CD4-positive, alpha-beta T cell treated with Interleukin-2 at 100 ng/mL for 4 hours (primary cell): Measurements from ENCODE around the gene DYSF.

Source experiments
- DNase-seq: peaks from one replicate; pipeline ENCODE4 v3.0.0-alpha.2; 2020; ENCODE audit warnings: low spot score

Gene DYSF

DNA sequence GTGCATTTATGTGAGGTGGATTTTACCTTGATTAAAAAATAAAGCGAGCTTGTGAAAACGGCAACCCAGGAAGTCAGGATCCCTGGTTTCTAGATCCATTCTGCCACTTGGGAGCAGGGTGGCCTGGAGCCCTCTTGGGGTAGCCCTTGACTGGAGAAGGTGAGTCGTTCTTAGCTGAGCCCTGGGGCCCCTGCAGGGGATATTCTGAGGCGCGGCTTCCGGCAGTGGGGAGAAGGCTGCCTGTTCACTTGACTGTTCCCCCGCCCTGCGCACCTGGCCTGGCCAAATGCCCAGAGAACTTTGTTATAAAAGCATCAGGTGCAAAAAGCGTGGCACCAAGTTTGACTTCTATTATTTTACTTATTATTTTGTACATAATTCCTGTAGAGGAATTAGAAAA is 221.9 kb downstream of the DYSF start:
- DNase-seq: no peak

DNA sequence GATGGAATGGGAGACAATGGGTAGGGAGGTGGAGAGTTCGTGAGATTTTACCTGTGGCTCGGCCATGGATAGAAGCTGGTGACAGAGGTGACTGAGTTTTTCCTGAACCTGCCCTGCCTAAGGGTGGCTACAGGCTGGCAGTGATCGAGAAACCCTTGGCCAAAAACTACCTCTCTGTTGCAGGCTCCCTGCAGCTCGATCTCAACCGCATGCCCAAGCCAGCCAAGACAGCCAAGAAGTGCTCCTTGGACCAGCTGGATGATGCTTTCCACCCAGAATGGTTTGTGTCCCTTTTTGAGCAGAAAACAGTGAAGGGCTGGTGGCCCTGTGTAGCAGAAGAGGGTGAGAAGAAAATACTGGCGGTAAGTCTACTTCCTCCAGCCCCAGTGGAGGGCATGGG is 225.5 kb downstream of the DYSF start:
- DNase-seq: no peak

DNA sequence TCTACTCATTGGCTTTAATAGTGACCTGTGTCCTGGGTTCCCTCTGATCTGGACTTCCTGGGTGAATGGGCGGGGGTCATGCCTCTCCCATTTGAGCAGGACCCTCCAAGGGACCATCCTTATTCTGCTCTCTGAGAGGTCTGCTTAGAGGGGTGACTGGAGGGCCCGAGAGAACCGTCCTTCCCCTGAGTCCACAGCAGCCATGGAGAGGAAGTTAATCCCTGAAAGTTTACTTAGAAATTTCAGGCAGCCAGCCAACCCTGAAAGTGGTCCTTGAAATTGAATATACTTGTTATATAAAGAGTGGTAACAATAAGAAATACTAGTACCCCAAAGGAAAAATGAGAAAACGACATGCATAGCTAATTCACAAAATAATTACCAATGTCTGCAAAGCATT is 226.1 kb downstream of the DYSF start:
- DNase-seq: no peak

DNA sequence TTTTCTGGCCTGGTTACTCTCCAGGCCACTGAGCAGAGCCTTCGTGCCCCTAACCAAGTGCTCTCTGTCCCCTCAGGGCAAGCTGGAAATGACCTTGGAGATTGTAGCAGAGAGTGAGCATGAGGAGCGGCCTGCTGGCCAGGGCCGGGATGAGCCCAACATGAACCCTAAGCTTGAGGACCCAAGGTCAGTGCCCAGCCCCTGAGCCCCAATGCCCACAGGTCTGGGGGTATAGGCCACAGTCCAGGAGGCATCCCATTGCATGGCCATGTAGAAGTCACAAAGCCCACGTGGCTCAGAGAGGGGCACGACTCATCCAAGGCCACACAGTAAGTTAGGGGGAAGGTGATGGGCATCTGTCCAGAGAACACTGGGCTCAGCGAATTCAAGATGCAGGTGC is 227.6 kb downstream of the DYSF start:
- DNase-seq: no peak

DNA sequence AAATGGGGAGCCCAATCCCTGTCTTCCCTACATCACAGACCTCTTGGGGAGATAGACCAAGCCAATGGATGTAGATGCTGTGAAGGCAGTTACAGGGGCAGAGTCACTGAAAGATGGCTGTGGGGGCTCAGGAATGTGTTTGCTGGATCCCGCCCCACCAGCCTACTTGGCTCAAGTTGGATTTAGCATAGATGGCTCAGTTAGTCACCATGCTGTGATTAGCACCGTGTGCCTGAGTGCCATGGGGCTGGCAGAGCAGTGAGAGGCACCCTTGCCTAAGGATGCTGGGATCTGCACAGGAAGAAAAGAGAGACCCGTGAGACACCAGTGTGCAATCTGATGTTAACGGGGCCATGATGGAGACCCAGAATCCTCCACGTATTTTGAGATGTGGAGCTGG is 228.3 kb downstream of the DYSF start:
- DNase-seq: no peak

DNA sequence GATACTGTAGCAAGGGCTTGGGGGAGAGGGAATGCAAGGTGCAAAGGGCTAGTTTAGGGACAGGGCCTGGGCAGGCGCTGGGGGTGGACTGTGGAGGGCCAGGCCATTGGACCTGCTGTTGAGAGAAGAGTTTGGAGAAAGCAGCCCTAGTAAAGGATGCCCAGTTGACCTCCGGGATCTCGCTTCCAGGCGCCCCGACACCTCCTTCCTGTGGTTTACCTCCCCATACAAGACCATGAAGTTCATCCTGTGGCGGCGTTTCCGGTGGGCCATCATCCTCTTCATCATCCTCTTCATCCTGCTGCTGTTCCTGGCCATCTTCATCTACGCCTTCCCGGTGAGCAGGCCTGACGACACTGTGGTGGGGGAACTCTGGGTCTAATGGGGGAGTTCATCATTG is 229.0 kb downstream of the DYSF start:
- no peak for DNase-seq

DNA sequence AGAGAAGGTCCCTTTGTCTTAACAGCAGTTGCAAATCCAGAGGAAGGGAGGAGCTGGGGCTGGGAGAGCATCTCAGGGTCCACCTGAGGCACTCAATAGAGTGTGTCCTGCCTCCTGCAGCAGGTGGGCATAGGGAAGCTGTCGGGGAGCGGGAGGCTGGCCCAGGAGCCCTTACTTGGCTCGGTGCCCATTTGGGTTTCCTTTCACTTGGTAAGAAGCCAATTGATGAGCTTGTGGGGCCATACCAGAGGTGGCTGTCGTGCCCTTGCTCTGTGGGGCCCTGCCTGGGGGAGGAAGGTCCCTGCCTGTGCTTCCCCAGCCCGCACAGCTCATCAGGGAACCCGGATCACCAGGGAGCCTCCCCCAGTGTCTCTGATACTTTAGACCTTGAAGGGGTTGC is 229.7 kb downstream of the DYSF start:
- no peak for DNase-seq

DNA sequence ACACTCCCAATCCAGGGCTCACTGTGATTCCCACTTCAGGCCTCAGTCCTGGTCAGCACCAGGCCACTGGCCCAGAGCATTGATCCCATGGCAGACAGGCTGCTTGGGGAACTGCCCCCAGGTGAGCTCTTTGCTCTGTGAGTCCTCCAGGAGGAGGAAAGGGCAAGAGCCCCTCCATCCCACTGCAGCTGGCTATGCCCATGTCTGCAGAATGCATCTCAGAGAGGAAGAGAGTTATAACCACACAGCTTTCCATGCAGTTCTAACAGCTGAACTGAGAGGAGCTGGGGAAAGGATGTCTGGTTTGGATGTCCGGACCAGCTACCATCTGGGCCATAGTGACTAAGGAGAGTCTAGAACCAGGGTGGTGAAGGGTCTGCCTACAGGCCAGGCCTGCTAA is 230.3 kb downstream of the DYSF start:
- no peak for DNase-seq

DNA sequence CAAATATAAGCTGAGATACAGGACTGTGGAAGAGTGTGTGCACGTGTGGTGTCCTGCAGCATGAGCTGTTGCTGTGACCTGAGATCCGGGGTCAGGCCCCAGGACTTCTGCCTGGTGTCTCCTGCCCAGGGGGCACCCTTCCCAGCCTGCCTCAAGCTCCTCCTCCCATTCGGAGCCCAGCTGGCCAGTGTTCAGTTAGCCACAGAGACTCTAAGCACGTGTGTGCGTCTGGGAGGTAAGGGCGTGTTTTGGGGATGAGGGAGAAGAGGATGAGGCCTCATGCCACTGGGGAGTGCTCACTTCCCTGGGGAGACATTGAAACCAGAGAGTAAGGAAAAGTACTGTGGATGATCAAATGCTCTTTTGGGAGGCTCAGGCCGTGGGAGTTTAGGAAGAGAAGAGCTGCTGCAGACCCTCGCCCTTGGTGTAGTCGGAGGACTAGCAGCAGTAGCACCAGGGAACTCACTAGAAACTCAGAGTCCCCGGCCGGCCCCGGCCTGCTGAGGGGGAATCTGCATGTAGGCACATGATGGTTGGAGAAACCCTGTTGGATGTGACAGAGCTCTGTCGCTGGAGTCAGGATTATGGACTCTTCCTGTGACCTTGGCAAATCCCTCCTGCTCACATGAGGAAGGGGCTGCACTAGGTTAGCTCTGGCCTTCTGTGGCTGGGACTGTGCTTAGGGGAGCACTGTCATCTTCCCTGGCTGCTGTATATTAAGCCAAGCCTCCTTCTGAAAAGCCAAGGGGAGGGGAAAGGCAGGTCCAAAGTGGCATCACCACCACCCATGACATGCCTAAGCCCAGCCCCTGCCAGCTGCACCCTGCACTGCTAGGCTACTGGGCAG is 231.1 kb downstream of the DYSF start:
- DNase-seq: no peak

DNA sequence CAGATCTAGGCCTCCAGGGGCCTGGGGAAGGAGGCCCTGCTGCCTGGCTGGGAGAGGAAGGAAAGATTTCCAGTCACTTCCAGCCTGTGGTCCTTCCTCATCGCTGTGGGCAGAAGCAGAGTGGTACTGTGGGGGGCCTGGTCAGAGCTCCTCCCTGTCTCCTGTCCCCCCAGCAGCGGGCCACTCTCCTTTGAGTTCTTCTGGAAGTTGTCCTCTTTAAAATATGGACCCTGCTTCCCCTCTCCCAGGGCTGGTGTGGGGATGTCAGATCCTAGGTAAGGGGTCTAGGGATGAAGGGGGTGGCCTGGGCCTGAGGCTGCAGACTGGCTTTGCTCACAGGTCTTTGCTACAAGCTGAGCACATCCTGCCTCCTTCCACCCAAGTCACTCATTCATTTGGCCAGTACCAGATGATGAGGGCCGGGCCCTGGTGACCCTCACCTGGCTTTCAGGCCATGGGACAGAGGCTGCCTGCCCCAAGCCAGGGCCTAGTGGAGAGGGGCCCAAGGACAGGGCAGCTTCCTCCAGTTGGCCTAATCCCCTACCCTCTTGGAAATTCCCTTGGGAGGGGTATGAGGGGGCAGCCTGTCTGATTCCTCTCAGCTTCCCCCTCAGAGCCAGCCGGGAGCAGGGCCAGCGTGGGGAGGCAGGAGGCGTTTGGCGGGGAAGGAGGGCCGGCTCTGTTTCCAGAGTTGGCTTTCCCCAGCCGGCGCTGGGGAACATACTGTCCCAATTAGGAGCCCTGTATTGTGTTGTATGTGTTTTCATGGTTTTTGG is 231.9 kb downstream of the DYSF start:
- DNase-seq: no peak

DNA sequence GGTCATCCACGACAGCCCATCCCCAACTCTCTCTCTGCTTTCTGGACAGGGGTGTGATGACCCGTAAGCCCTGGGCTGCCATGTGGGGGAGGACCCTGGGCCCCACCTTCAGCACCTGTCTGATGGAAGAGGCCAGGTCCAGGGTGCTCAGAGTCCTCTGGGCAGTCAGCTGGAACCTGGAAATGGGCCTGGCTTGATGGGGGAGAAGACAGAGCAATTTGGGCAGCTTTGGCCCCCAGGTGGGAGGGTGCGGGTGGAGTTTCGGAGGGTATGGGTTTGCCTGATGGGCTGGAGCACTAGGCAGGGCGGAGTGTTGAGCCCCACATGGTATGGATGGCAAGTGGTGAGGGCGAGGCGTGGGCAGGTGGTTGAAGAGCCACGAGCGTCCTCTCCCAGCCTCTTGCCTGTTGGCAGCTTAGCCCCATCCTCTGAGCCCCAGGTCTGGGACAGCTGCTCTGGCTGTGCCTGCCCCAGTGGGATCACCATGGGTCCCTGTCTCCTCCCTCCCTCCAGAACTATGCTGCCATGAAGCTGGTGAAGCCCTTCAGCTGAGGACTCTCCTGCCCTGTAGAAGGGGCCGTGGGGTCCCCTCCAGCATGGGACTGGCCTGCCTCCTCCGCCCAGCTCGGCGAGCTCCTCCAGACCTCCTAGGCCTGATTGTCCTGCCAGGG is 232.7 kb downstream of the DYSF start:
- no peak for DNase-seq

DNA sequence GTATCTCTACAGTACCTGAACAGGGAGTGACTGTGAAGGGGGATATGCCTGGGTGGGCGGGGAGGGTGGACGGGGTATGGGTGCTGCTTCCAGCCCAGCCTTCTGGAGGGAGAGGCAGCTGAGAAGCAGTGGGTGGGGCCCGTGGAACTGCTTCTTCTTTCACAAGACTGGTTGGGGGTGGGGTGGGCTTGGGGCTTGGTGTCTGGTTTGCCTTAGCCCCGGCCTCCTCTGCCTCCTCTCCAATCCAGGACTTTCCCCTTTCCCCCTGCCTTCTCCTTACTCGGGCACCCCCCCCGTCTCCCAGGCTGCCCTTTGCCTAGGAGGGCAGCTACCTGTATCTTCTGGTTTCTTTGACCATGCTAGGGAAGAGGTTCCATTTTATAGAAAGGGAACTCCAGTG is 233.4 kb downstream of the DYSF start:
- DNase-seq: no peak

DNA sequence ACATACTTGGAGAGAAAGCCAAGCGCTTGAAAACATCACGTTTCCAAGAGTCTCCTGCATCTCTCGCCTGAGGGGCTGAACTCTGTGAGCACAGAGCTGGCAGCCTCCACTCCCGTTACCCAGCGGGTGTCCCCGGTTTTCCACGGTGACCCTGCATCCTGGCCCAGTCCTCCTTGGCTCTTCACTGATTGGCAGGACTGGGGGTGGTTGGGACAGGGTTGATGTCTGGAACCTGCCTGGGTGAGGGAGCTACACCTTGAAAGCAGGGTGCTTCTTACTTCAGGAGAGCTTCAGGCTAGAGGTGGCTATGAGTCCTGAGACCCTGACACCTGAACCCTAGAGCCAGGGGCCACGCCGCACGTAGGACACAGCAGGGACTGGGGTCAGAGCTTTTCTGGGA is 234.1 kb downstream of the DYSF start:
- DNase-seq: no peak

DNA sequence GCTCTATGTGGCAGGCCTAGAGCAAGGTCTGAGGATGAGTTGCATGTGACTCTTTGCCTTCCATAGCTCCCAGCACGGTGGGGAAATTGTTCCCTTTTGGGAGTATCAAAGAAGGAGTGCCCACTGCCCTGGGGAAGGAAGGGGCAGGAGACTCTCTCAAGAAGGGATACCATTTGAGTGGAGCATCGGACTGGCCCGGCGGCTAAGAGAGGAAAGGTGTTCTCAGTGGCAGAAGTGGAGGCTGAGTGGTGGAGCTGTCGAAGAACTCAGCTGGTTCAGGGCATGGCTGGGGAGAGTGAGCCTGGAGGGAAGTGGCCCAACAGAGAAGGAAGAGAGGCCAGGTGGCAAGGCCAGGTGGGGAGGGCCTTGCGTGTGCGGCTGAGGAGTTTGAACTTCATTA is 235.2 kb downstream of the DYSF start:
- no peak for DNase-seq

DNA sequence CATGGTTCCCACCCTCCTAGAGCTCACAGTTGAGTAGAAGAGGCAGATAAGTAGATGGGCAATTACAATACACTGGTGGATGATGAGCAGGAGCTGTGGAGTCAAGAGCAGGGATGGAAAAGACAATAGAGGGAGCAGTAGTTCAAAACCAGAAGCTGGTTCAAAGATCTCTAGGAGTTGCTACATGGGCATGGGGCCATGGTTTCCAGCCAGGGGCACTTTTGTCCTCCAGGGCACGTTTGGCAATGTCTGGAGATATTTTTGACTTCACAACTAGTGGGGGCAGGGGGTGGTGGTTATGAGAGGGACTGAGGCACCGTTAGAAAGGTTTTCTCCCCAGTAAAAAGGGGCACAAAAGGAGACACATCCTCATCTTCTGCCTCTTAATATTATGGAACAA is 236.0 kb downstream of the DYSF start:
- DNase-seq: no peak

DNA sequence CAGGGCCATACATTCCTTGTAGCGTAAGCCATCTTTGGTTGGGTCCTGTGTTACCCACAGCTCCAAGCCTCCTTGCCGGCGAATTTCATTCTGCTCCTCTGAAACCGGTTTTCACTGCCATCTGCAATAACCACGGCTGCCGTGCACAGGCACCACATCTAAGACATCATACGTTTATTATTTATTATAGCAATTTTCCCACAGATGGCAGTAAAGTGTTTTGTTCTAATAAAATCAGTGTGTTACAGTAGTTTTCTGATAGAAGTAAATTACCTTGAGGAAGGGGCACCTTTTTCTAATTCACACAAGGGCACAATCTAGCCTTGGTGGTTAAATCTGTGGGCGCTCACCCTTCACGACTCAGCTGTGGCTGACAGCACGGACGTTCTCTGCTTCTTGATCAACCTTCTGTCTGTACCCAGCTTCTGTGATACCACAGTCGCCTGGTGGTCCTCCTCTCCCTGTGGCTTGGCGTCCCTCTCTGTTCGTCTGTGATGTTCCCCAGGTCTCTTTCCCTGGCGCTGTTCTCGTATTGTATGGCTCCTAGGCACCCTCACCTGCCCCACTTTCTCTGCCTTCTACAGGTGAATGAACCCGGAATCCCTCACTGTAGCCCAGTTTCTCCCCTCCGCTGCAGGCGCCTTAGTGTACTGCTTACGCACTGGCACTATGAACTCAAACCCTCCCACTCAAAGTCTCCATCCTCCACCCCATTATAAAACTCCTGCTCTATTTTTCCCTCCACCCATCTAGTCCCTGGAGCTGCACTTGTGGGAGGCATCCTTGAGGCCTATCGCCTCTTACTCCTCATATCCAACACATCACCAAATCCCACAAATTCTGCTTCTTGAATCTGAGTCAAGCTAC is 236.8 kb downstream of the DYSF start:
- no peak for DNase-seq

DNA sequence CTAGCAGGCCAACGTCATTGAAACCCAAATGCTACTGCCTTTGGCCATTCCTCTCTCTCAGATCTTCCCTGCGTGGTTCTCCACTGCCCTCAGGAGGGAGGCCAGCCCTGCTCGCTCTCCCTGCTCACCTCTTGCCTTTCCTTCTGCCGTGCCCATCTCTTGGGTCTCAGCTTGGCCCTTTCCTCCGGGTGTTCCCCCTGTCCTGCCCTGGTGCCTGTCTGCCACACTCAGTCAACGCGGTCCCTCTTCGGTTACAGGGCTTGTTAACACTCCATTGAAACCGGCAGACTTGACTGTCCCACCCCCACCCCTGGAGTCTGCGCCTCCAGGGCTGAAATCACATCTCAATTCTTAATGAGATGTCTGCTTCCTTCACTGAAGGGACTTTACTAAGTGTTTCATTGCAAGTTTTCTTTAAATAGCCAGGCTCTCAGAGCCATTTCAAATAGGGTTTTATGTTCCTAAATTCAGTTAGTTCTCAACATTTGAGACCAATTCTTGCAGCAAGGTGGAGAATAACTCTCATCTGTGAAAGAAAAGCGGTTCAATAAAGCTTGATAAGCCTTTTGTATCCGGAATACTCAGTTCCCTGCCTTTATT is 237.6 kb downstream of the DYSF start:
- DNase-seq: no peak

DNA sequence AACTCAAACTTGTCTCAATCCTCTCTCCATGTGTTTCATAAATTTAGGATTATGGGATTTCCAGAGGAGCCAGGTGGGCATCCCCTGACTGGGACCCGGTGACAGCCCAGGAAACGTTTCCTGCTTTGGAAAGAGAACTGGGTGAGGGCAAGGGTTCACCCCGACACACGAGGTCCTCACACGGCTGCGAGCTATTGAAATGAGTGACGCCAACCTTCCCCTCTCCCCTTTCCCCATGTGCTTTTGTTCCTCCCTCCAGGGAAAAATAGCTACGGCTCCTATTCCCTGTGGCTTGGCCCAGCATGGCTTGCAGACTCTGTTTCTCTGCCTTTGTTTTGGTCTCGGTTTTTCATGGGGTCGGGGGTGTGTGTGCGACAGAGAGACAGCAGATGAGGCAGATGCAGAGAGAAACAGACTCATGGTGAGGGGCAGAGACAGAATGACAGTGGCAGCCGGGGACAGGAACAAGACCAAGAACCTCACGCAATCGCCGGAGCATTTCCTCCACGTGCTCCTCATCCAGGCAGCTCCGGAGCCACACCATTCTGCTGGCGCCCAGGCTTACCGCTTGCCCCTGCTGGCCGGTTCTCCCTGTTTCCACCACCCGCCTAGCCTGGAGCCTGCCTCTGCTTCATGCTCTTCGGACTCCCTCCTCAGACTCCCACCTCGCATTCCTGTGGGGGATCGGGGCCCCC is 238.5 kb downstream of the DYSF start:
- DNase-seq: no peak

DNA sequence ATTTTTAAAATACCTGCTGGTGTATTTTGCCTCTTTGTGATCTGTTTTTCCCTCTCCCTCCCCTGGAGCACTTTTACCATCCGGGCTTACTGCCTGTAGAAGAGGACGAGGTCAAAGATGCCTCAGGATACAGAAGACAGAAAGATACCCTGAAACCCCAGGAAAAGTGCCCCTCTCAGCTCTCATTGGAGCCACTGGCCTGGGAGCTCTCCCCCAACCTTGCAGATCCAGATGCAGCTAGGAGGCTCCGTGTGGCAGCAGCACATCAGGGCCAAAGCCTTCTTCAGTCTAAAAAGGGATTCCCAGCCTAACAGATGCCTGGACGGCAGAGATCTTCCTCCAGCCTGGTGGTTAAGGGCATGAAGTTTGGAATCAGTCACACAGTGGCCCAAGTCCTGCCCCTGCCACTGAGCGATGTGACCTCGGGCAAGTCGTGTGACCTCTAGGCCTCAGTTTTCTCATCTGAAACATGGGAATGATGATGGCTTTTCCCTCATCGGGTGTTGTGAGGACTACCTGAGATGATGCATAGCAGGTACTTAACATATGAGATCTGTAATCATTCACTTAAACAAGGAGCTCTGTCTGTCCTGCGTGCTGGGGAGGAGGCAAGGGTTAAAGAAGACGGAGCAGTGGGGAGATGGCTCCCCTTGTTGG is 239.4 kb downstream of the DYSF start:
- DNase-seq: no peak
